IPS DF 4.7 (cell line): ENCODE data around the gene FADS6.
"Not testable (repeated sequence)": the region's sequence is repeated elsewhere in the genome, so short reads cannot be mapped to it uniquely, and the experiment has no call there.

Experiments used
- DNase-seq: peaks from one replicate; pipeline ENCODE4 v3.0.0-alpha.2; 2013; ENCODE audit warnings: low spot score; ENCODE audit errors: extremely low read depth

Gene FADS6

DNA sequence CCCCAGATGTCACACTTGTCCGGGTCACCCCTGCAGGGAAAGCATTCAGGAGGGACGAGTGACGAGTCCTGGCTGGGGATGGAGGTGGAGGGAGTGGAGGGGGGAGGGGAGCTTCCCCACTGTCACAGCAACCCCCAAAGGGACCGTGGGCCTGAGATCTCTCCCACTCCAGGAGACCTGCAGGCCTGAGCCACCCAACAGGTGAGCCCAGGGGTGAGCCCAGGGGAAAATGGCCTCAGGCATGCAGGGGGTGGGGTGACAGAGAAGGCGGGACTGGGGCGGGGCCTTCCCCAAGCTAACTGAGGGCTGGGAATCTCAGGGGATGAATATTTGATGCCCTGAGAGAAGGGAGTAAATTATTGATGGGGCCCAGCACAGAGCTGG is 27.2 kb upstream of the FADS6 start:
- no peak for DNase-seq

DNA sequence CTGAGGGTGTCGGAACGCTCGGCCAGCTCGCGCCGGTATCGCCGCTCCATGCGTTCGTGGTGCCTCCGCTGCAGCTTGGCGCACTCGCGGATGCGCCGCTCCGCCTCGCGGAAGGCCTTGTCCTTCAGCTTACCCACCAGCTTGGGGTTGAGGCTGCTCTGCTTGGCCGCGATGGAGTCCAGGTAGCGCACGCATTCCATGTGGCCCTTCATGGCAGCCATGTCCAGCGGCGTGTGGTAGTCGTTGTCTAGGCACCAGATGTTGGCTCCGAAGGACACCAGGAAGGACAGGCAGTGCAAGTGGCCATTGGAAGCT is 26.8 kb upstream of the FADS6 start:
- no peak for DNase-seq

DNA sequence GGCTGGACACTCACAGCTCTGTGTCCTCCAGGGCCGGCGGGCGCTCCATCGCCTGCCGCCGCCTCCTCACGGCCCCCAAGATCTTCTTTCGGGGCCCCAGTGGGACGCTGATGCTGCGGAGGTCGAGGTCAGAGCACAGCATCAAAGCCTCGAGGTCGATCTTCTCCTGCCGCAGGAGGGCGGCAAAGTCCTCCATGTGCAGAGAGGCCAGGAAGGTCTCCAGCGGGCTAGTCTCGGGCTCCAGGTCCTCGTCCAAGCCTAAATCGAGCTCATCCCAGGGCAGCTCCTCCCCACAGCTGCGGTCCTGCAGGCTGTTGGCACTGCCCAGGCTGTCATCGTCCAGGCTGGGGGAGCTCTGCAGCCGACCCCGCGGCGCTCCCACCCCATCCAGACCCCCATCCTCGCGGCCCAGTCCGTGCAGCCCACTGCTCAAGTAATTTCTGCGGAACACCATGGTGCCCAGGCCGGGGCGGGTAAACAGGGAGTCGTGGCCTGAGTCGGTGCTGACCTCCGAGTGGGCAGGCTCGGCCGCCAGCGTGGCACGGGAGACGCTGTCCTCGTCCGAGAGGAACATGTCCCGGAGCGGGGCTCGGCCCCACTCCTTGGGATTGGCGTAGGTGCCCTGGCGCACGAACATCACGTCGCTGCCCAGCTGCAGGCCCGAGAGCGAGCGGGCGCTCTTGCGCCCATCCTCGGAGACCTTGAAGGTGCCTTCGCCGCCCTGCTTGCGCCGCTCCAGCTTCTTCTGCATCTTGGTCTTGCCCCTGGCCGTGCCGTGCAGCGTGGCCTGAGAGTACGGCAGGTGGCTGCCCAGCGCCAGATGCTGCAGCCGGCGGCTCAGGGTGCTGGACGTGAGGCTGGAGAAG is 26.2 kb upstream of the FADS6 start:
- DNase-seq: no peak

DNA sequence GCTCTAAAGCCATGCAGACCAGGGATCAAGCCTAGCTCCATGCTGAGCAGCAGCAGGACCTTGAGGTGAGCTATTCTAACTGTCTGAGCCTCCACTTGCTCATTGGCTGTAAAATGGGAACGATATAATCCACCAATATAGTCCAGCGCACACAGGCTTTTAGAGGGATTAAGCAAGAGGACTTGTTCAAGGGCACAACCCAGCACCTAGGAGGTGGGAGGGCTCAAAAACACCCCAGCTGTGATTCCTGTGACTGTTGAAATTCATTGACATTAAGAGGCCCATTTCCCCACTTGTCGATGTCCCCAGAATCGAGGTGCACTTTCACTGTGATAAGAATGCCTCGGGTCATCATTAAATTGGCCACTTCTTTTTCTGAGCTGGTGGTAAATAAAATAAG is 25.5 kb upstream of the FADS6 start:
- no peak for DNase-seq

- DNase-seq: no peak
Measured at GRCh38 chr17:74917430-74917829, 24.0 kb upstream of the FADS6 start.

- no peak for DNase-seq
Measured at GRCh38 chr17:74916851-74917199, 23.4 kb upstream of the FADS6 start.

GRCh38 chr17:74916136-74916850 is 22.9 kb upstream of the FADS6 start:
- no peak for DNase-seq

GRCh38 chr17:74911423-74911822 is 18.0 kb upstream of the FADS6 start:
- not testable (repeated sequence) for DNase-seq

- DNase-seq: not testable (repeated sequence)
Measured at GRCh38 chr17:74909097-74909496, 15.7 kb upstream of the FADS6 start.

DNA sequence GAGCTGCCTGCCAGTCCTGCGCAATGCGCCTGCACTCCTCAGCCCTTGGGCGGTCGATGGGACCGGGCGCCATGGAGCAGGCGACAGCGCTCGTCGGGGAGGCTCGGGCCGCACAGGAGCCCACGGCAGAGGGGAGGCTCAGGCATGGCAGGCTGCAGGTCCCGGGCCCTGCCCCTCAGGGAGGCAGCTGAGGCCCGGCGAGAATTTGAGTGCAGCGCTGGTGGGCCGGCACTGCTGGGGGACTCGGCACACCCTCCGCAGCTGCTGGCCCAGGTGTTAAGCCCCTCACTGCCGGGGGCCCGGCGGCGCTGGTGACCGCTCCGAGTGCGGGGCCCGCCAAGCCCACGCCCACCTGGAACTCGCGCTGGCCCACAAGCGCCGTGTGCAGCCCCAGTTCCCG is 13.6 kb upstream of the FADS6 start:
- no peak for DNase-seq

GRCh38 chr17:74906214-74906793 is 12.9 kb upstream of the FADS6 start:
- DNase-seq: not testable (repeated sequence)

DNA sequence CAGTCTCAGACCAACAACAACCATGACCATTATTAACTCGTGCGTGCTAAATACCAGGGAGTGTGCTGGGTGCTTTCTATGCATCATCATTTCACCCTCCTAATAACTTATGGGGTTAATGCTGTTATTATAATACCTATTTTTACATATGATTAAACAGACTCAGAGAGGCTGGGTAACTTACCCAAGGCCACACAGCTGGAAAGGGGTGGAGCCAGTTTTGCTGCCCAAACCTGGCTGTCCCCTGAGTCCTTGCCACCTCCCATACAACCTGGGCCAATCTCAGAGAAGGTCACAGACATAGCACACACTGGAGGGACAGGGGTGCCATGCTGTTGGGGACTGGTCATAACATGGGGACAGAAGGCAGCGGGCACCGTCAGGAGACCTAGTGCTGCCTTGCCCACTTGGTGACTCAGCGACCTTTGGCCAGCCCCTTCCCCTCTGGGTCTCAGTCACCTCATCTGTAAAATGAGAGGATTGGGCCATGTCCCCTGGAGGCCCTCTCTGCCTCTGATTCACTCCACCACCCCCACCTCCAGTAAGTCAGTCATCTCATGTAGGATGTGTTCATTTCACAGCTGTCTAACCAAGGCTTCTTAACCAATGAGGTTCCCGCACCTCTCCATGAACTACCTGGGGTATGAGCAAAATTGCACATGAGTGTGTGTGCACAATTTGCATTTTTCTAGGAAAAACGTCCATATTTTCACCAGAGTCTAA is 11.4 kb upstream of the FADS6 start:
- DNase-seq: no peak

DNA sequence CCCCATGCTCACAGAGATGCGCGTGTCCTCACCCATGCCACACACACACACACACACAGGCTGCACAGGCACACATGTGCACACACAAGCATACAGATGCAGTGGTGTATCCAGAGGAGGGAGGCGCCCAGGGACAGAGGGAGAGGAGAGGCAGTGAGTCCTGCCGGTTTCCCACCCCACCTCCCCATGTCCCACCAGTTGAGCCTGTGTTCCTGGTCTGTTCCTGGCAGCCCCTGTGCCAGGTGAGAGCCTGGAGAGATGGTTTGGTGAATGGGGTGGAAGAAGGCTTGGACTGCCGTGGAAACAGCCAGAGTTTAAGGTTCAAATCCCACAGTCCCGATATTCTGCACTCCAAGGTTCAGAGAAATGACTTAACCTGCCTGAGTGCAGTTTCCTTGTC is 10.2 kb upstream of the FADS6 start:
- DNase-seq: no peak

DNA sequence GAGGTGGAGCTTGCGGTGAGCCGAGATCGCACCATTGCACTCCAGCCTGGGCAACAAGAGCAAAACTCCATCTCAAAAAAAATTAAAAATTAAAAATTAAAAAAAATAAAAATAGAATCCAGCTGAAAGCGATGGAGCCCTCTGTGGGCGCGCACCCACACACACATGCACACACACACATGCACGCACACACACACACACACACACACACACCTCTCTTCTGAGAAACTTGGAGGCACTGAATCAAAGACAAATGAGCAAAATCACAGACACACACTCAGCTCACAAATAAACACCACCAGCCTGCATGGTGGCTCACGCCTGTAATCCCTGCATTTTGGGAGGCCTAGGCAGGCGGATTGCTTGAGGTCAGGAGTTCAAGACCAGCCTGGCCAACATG is 9.6 kb upstream of the FADS6 start:
- no peak for DNase-seq

GRCh38 chr17:74901353-74902135 is 8.1 kb upstream of the FADS6 start:
- DNase-seq: no peak

- no peak for DNase-seq
Measured at GRCh38 chr17:74900208-74900607, 6.8 kb upstream of the FADS6 start.

DNA sequence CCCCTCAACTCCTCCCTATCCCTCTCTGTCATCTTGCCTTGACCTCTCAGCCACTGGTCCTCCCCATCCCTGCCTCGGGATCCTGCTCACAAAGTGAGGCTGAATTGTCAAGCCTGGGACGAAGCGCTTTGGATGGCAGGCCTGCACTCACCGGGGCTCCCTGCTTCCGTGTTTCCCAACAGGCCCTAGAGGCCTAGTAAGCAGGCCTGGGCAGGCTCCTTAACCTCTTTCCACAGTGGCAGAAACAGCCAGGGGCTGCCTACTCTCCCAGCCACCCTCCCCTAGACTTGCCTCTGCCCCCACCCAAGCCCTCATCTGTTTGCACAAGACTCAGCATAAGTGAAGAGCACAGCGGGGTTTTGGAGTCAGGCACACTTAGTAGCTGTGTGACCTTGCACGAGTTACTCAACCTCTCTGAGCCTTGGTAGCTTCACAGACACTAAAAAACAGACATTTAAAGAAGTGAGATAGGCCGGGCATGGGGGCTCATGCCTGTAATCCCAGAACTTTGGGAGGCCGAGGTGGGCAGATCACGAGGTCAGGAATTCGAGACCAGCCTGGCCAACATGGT is 5.0 kb upstream of the FADS6 start:
- DNase-seq: no peak

GRCh38 chr17:74893936-74894671 is 671 bp upstream of the FADS6 start:
- DNase-seq: no peak

DNA sequence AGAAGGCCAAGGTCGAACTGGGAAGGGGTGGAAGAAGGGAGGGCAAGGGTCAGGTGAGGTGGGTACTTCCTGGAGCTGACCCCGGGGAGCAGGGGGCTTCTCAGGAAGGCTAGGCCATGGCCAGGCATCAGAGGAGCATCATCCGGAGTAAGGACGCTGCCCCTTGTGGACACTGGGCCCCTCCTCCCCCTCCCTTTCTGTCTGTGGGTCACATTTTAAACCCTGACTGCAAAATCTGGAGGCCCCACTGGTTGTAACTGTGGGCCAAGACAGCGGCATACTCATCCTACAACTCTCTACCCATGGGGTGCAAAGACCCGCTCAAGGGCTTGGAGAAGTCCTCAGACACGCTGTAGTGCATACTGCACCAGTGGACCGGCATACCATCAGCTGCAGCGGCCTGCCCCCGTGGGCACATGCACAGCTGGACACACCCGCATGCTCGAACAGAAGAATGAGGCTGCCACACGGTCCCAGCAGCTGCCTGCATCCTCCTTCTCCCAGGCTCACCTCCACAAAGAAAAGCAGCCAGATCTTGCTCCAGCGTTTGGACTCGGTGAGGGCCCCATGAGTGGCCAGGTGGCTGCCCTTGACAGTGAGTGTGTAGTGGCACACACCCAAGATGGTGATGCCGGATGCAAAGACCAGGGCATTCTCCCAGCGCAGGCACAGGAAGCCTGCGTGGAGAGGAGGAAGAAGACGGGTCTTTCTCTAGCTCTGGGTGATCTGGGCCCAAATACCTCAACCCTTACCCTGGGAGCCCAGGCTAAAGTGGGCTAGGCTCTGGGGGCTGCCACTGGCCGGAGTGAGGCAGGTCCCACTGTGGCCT is 1.2 kb downstream of the FADS6 start:
- DNase-seq: no peak
